Loucy (cell line): ENCODE results near the gene TBX3.

Experiments
- H2AFZ ChIP-seq: fragments of 200-600 bp; sonication (generic); 2 replicates; pipeline ENCODE4 v1.6.0; 2016; ENCODE audit warnings: antibody characterized with exemption, mild to moderate bottlenecking, low read length, moderate library complexity
- H3F3A ChIP-seq: fragments of 200-600 bp; 2 replicates; pipeline ENCODE4 v1.6.0; 2016; ENCODE audit warnings: antibody characterized with exemption, low read depth, mild to moderate bottlenecking
- H3K27me3 ChIP-seq: fragments of 200-600 bp; sonication (generic); 2 replicates; pipeline ENCODE4 v1.6.1; 2014; ENCODE audit warnings: low read length, mild to moderate bottlenecking; ENCODE audit not compliant: insufficient read depth, poor library complexity, severe bottlenecking
- H3K36me3 ChIP-seq: fragments of 200-600 bp; sonication (generic); 2 replicates; pipeline ENCODE4 v1.6.1; 2016; ENCODE audit warnings: low read length; ENCODE audit not compliant: insufficient read depth
- H3K4me1 ChIP-seq: fragments of 200-600 bp; sonication (generic); 2 replicates; pipeline ENCODE4 v1.5.1; 2014; ENCODE audit warnings: low read length, mild to moderate bottlenecking; ENCODE audit not compliant: insufficient read depth, poor library complexity, severe bottlenecking
- H3K4me2 ChIP-seq: fragments of 200-600 bp; sonication (generic); 2 replicates; pipeline ENCODE4 v1.6.0; 2014; ENCODE audit warnings: antibody characterized with exemption, low read length, low read depth, mild to moderate bottlenecking; ENCODE audit not compliant: poor library complexity, severe bottlenecking
- H3K4me3 ChIP-seq: fragments of 200-600 bp; sonication (generic); 2 replicates; pipeline ENCODE4 v1.5.1; 2014; ENCODE audit warnings: low read length, mild to moderate bottlenecking, mixed read lengths; ENCODE audit not compliant: poor library complexity, severe bottlenecking
- H3K79me2 ChIP-seq: fragments of 200-600 bp; sonication (generic); 2 replicates; pipeline ENCODE4 v1.6.1; 2014; ENCODE audit warnings: low read length; ENCODE audit not compliant: insufficient read depth
- H3K9ac ChIP-seq: fragments of 200-600 bp; sonication (generic); 2 replicates; pipeline ENCODE4 v1.6.0; 2014; ENCODE audit warnings: mild to moderate bottlenecking, low read depth, low read length, moderate library complexity; ENCODE audit not compliant: poor library complexity, severe bottlenecking
- H3K9me2 ChIP-seq: fragments of 200-600 bp; sonication (generic); replicated peaks from 2 replicates; pipeline ENCODE4 v1.6.1; 2016; ENCODE audit warnings: low read depth, low read length, mixed read lengths
- H3K9me3 ChIP-seq: fragments of 200-600 bp; sonication (generic); 2 replicates; pipeline ENCODE4 v1.6.1; 2014; ENCODE audit warnings: mild to moderate bottlenecking, antibody characterized with exemption, low read length, low read depth; ENCODE audit not compliant: insufficient read depth
- H4K20me1 ChIP-seq: fragments of 200-600 bp; sonication (generic); 2 replicates; pipeline ENCODE4 v1.6.0; 2014; ENCODE audit warnings: antibody characterized with exemption, low read length, mild to moderate bottlenecking; ENCODE audit not compliant: insufficient read depth, poor library complexity, severe bottlenecking
- CTCF ChIP-seq: fragments of 200-600 bp; sonication (generic); conservative IDR thresholded peaks from 2 replicates; pipeline ENCODE4 v1.5.1; 2014; ENCODE audit warnings: mild to moderate bottlenecking, antibody characterized with exemption, low read length
- EZH2phosphoT487 ChIP-seq: fragments of 200-600 bp; IDR thresholded peaks from 2 replicates; pipeline ENCODE4 v1.6.1; 2018; ENCODE audit warnings: antibody characterized with exemption, mild to moderate bottlenecking, moderate library complexity, borderline replicate concordance

Gene TBX3

GRCh38 chr12:114648711-114649110 lies 35.3 kb downstream of the TBX3 start:
- Histone ChIP-seq H3K9me2 (no peaks in the 10 kb centered on the region), H3K79me2 (no peaks in the 10 kb centered on the region), H3K9ac (no peak overlapping the region), H3K4me3 (no peak overlapping the region), H3F3A (no peaks in the 10 kb centered on the region), H3K27me3 (no peaks in the 10 kb centered on the region), H3K9me3 (no peaks in the 10 kb centered on the region), H3K4me2 (no peak overlapping the region), H3K36me3 (no peaks in the 10 kb centered on the region), H2AFZ (no peak overlapping the region), H3K4me1 (no peaks in the 10 kb centered on the region), H4K20me1 (no peaks in the 10 kb centered on the region)
- TF ChIP-seq CTCF (no peak), EZH2phosphoT487 (no peak)

- H3K36me3 ChIP-seq, result no peaks in the 10 kb centered on the region
- no peaks in the 10 kb centered on the region for H3K79me2 ChIP-seq
- no peaks in the 10 kb centered on the region for H3K9me2 ChIP-seq
- H3K9me3 ChIP-seq, result no peaks in the 10 kb centered on the region
- no peak overlapping the region for H3K9ac ChIP-seq
- no peaks in the 10 kb centered on the region for H3F3A ChIP-seq
- H3K4me1 ChIP-seq, result no peaks in the 10 kb centered on the region
- H4K20me1 ChIP-seq, result no peaks in the 10 kb centered on the region
- no peak for TF ChIP-seq EZH2phosphoT487
- TF ChIP-seq CTCF, result no peak
- H3K27me3 ChIP-seq, result no peaks in the 10 kb centered on the region
- H2AFZ ChIP-seq, result no peak overlapping the region
- H3K4me2 ChIP-seq, result no peak overlapping the region
- H3K4me3 ChIP-seq, result no peak overlapping the region
Measured at GRCh38 chr12:114638790-114639435, 45.1 kb downstream of the TBX3 start.

DNA sequence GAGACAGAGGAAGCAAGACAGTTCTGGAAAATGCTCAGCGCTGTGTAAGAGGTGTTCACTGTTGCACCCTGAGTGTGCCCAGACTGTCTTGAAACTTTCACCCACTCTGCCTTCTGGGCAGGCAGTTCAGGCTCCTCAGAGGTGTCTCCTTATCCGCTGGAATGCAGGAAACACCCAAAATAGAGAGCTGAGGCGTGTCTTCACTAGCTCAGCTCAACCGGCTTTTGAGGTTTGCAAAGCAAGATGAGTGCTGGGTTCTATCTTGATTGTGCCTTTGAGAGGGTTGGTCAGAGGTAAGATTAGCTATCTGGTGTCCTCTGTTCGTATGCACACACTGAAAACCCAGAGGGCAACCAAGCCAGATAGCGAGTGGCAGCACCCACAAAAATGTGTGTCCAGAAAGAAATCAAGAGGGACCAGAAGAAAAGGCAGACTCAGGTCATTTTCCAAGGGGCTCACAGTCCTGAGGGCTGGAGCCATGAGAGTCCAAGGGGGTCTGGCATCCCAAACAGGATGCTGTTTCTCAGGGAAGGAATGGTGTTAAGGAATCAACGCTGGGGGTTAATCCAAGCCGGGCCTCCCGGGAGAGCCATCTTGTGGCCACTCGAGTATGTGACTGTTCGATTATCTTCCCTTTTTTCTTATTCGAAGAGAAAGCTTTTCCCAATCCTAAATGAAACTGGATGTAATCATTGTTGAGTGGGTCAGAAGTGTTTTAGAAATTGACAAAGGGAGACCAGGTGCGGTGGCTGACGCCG lies 47.1 kb downstream of the TBX3 start:
- H3K36me3 ChIP-seq, result no peaks in the 10 kb centered on the region
- TF ChIP-seq CTCF (no peak), EZH2phosphoT487 (no peak)
- no peaks in the 10 kb centered on the region for H3K9me2 ChIP-seq
- H3K27me3 ChIP-seq, result no peaks in the 10 kb centered on the region
- H3K9me3 ChIP-seq, result no peaks in the 10 kb centered on the region
- H4K20me1 ChIP-seq, result no peaks in the 10 kb centered on the region
- no peaks in the 10 kb centered on the region for H3K4me1 ChIP-seq
- H3K4me3 ChIP-seq, result no peak overlapping the region
- H3F3A ChIP-seq, result no peaks in the 10 kb centered on the region
- H3K4me2 ChIP-seq, result no peak overlapping the region
- no peak overlapping the region for H2AFZ ChIP-seq
- no peak overlapping the region for H3K9ac ChIP-seq
- H3K79me2 ChIP-seq, result no peaks in the 10 kb centered on the region
